ENCODE measurements around the gene MMP21. TPM values are rescaled to one million over a fixed set of nuclear protein-coding genes. Genes with fewer than 3 reads are reported as not detected.
A peak's percentile ranks its signal among the peaks of the same experiment; 100 is the strongest.

The MMP21 gene
- total RNA-seq, 2 donors from 2014 or later = 0.29 to 0.42 TPM

DNA sequence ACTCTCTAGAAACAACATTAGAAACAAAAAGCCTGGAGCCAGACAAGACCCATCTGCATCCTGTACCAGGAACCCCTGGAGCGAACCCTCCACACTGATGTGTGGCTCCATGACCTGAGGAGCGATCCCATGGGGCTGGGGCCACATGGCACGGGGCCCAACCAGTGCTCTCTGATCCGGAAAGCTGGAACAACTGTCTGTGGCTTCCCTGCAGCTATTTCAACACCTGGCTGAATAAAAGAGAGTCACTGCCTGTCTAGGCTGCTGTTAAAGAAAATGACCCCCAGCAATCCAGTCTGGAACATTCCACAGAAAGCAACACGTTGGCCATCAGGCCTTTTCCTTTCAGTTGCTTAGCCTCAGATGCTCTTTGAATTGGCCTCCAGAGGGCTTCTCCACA lies 26.5 kb upstream of the MMP21 start:
- peaks cover 4% of the 10 kb centered on the region for H3K4me1 Mint-ChIP-seq
- H3K4me3 Mint-ChIP-seq = no peak overlapping the region
- no peak overlapping the region for H3K27ac Mint-ChIP-seq
- no peak for DNase-seq
- peaks cover 3% of the 10 kb centered on the region for H3K36me3 Mint-ChIP-seq (ENCODE audit: low read depth)
- ATAC-seq = no peak
- no peaks in the 10 kb centered on the region for H3K9me3 ChIP-seq (ENCODE audit: control insufficient read depth, low read length, poor library complexity, severe bottlenecking)
- H3K27me3 Mint-ChIP-seq = no peaks in the 10 kb centered on the region

DNA sequence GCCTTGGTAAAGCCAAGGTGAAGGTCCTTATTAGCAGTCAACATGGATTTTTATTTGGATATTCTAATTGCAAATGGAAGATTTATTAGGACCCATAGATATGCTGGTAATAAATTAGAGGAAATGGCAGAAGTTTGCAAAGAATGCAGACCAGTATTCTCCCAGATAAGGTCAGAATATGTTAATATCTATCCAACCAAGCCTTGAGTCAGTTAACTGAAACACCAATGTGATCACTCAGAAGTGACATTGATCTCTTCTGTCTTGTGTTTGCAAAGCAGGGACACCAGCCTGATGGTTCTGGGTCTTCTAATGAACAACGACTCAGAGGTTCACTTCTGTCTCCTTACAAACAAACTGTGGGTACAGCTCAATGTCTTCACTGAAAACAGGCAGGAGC lies 26.0 kb upstream of the MMP21 start:
- ATAC-seq = no peak
- Mint-ChIP-seq H3K4me3 (no peak overlapping the region), H3K36me3 (ENCODE audit: low read depth) (peaks cover 2% of the 10 kb centered on the region), H3K27ac (no peak overlapping the region), H3K27me3 (no peaks in the 10 kb centered on the region), H3K4me1 (peaks cover 4% of the 10 kb centered on the region)
- no peaks in the 10 kb centered on the region for H3K9me3 ChIP-seq (ENCODE audit: control insufficient read depth, low read length, poor library complexity, severe bottlenecking)
- no peak for DNase-seq

DNA sequence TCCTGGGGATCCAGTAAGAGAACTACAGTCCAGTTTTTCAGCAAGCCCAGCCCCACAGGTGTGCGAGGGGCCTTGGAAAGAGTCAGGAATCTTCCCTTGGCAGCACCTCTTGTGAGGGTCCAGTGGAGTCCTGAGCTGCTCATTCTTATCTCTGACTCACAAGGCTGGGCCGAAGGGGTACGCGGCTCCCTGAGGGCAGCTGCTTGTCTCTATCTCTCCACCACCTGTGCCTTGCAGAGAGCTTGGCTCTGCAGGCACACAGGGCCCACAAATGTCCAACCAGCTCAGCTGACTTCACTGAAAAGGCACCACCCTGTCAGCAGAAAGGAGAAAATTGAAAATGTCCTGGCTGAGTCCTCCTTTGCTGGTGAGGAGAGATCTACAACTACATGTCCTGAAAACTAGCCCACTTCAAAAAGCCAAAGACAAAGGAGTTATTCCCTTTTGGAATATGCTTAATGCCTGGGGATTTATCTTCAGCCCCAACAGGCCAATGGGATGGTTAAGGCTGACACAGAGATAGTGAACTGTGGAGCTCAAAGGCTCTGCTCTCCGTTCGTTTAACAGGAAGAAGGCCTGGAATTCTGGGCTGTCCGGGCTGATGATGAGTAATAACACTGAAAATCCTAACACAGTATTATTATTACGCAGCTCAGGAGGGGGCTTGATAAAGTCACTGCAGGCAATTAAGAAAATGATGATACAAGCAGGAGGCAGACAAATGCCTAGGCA lies 24.0 kb upstream of the MMP21 start:
- H3K9me3 ChIP-seq (ENCODE audit: control insufficient read depth, low read length, poor library complexity, severe bottlenecking) = no peaks in the 10 kb centered on the region
- Mint-ChIP-seq H3K36me3 (ENCODE audit: low read depth) (peaks cover 5% of the 10 kb centered on the region), H3K27me3 (no peaks in the 10 kb centered on the region), H3K4me1 (peaks cover 4% of the 10 kb centered on the region), H3K4me3 (no peak overlapping the region), H3K27ac (peak overlapping the region; percentile 14)
- ATAC-seq (no peak), DNase-seq (no peak)

DNA sequence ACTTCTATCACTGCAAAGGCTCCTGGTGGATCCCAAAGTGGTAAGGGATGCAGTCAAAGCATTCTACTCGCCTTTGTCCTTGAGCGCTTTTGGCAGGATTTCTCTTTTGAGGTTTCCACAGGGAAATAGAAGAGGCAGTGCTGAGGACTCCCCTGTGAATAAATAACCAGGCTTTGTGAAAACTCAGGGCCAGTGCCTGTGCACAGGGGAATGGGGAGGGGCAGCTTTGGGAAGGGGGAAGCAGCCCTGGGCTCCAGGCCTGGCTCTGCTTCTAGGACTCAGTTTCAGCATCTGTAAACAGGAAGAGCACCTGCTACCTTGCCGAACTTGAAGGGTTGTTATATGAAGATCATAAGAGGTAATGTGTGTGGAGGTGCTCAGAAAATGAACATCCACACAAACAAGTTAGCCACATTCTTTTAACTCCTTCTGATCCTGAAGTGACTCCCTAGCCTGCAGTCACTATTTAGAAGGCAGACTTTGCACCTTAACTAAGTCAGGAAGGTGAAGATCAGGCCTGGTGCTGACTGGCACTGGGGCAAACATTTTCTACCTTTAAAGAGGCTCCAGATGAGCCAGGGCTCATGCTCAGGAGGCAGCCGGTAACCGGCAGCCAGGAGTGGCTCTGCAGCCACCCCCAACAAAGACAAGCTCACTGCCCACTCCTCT lies 22.5 kb upstream of the MMP21 start:
- H3K36me3 Mint-ChIP-seq (ENCODE audit: low read depth) = peaks cover 10% of the 10 kb centered on the region
- H3K9me3 ChIP-seq (ENCODE audit: control insufficient read depth, low read length, poor library complexity, severe bottlenecking) = no peaks in the 10 kb centered on the region
- H3K4me3 Mint-ChIP-seq = no peak overlapping the region
- H3K27ac Mint-ChIP-seq = peak overlapping the region; percentile 11
- peaks cover 4% of the 10 kb centered on the region for H3K4me1 Mint-ChIP-seq
- no peak for DNase-seq
- H3K27me3 Mint-ChIP-seq = no peaks in the 10 kb centered on the region
- no peak for ATAC-seq

DNA sequence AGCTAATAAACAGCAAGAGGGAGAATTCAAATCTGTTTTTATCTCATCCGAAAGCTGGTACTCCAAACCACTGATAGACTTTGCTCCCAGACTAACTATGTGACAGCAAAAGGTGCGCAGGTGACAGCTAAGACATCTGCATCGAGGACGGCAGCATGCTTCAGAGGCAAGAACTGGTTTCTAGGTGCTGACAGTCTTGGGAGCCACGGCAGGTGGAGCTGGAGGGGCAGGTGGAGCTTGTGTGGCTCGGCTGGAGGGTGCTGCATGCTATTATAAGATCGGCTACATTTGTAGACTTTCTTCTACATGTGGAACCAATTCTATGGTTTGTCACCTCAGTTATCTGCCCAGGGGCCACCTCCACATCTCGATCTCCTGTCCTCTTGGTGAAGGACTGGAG lies 21.8 kb upstream of the MMP21 start:
- no peak for ATAC-seq
- DNase-seq = no peak
- Mint-ChIP-seq H3K27me3 (no peaks in the 10 kb centered on the region), H3K36me3 (ENCODE audit: low read depth) (peaks cover 10% of the 10 kb centered on the region), H3K4me1 (peaks cover 4% of the 10 kb centered on the region), H3K27ac (no peak overlapping the region), H3K4me3 (no peak overlapping the region)
- H3K9me3 ChIP-seq (ENCODE audit: control insufficient read depth, low read length, poor library complexity, severe bottlenecking) = no peaks in the 10 kb centered on the region

DNA sequence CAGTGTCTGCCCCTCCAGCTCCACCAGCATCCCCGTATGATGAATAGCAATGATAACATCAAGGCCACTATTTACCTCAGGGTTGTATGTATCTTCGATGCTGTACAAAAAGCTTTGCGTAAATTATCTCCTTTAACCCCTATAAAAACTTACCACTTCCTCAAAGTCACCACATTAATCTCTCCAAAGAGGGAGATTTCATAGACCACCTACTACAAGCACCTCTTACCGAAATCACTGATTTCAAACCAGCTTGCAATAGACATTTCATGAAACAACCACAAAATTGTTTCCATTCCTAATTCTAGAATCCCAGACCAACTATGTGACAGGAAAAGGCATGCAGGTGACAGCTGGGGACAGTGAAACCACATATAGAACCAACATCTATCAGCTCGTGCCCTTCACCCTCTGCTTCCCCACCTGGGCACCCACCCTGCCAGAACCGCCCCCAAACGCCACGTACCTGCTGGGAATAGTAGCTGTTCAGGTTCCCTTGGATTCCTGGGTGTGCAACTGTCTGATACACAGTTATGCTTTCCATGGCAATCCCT lies 20.1 kb upstream of the MMP21 start:
- no peak for DNase-seq
- peaks cover 4% of the 10 kb centered on the region for H3K4me1 Mint-ChIP-seq
- ATAC-seq = no peak
- no peaks in the 10 kb centered on the region for H3K9me3 ChIP-seq (ENCODE audit: control insufficient read depth, low read length, poor library complexity, severe bottlenecking)
- peaks cover 12% of the 10 kb centered on the region for H3K36me3 Mint-ChIP-seq (ENCODE audit: low read depth)
- no peaks in the 10 kb centered on the region for H3K27me3 Mint-ChIP-seq
- no peak overlapping the region for H3K4me3 Mint-ChIP-seq
- peak overlapping the region; percentile 16 for H3K27ac Mint-ChIP-seq

DNA sequence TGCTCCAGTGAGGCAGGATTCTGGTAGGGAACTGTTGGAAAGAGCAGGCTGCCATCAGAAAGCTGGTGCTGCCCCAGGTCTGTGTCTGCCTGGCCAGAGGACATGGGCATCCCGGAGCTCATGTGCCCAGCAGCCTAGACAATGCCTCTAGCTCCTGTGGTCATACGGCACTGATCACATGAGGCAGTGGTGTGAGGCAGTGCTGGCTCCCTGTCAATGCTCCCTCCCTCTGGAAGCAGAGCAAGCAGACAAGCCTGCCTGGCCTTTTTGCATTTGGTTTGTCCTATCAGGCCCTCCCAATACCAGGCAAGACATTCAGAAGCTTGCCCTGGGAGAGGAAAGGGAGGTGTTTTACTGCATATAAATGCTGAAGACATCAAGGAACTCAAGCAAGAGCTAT lies 19.5 kb upstream of the MMP21 start:
- Mint-ChIP-seq H3K27me3 (no peaks in the 10 kb centered on the region), H3K4me3 (no peak overlapping the region), H3K27ac (no peak overlapping the region), H3K4me1 (peaks cover 3% of the 10 kb centered on the region), H3K36me3 (ENCODE audit: low read depth) (peaks cover 11% of the 10 kb centered on the region)
- no peaks in the 10 kb centered on the region for H3K9me3 ChIP-seq (ENCODE audit: control insufficient read depth, low read length, poor library complexity, severe bottlenecking)
- no peak for ATAC-seq
- DNase-seq = no peak

DNA sequence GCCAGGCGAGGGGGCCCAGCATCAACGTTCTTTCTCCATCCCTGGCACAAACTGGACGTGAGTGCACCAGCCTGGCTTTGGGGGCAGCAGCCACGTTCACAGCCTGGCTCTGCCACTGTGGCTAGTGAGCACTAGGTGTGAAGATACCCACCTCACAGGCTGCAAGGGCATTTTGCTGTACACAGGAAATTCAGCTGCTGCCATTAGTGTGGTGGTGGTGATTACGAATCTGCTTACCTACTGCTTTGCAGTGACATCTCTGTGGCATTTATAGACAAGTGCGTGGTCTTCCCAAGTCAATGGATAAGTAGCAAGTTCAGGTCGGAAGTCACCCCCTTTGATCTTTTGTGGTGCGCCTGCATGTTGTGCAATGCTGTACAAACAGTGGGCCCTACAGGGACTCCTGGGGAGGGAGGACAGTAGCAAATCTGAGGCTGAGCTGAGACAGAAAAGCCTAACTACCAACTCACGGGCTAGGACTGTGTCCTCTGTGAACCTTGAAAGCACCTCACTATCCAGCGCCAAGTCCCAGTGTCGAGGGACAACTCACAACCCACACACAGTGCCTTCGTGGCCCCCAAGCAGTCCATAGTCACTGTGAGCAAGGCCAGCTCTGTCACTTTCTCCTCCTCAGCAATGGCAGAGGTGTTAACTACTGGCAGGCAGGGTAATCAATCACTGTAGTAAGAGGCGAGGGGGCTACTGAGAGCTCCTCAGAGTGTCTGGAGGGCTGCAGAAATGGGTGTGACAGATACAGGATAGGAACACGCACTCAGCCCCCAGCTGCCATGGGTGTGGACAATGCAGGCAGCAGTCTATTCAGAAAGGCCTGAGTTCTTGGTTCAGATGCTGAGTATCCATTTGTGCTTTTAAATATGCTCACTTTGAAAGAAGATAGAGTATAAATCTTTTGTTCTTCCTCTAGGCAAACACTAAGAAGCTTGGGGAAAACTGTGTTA lies 17.0 kb upstream of the MMP21 start:
- DNase-seq (no peak), ATAC-seq (no peak)
- Mint-ChIP-seq H3K4me1 (peaks cover 15% of the 10 kb centered on the region), H3K4me3 (peak overlapping the region; percentile 36), H3K27ac (no peak overlapping the region), H3K27me3 (no peaks in the 10 kb centered on the region), H3K36me3 (ENCODE audit: low read depth) (peaks cover 12% of the 10 kb centered on the region)
- H3K9me3 ChIP-seq (ENCODE audit: control insufficient read depth, low read length, poor library complexity, severe bottlenecking) = no peaks in the 10 kb centered on the region

DNA sequence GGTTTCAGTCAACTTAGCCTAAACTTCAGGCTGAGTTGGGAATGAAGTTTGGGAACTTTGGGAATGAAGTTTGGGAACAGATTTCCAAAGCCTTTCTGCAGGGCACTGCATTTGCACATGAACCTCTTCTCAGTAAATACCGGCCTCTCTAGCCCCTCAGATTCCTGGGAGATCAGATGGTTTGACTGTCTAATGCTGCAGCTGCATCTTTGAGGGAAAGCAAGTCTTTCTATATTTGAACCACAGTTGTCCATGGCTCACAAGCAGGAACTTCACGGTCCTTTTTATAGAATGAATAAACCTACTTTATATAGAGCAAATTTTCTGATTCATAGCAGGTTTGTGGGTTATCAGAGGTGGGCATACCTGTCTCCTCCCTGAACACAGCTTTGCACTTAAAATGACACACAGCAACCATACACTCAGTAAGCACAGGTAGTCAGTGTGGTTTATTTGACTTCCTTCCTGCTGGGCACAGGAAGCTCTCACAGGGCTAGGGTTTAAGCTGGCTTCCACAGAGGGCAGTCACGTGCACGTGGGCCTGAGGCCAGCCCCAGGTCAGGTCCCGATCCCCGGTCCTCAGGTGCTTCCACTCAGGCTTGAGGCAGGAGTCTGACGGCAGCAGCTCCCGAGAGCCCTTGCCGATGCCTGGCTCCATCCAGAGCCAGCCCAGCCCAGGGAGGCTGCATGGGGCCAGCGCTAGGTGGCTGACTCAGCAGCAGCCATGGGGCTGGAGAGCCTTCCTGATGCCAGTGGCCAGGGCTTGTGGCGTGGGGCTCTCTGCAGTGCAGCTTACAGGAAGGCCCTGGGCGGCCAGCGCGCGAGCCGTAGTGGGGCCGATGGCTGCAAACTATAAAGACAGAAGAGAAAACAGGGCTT lies 12.8 kb upstream of the MMP21 start:
- DNase-seq = no peak
- Mint-ChIP-seq H3K36me3 (ENCODE audit: low read depth) (peaks cover 8% of the 10 kb centered on the region), H3K27ac (peak overlapping the region; percentile 86), H3K4me3 (no peak overlapping the region), H3K4me1 (peaks cover 19% of the 10 kb centered on the region), H3K27me3 (no peaks in the 10 kb centered on the region)
- H3K9me3 ChIP-seq (ENCODE audit: control insufficient read depth, low read length, poor library complexity, severe bottlenecking) = no peaks in the 10 kb centered on the region
- ATAC-seq = peak; percentile 41

DNA sequence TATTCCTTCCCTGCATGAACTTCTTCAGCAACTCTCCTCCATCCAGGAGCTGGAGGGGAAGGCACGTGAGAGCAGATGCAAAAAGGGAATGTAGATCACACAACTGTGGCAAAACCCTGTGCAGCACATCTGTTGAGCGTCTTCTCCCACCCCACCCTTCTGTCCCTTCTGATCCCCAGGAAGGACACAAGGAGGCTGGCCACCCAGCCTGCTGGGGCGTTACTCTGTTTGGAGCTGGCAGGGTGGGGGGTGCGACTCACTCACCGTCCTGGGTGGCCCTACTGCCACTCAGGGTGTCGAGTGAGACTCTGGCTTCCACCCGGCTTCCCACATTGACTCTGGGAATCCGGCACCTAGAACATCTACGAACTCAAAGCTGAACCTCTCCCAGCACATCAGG lies 10.2 kb upstream of the MMP21 start:
- no peaks in the 10 kb centered on the region for H3K9me3 ChIP-seq (ENCODE audit: control insufficient read depth, low read length, poor library complexity, severe bottlenecking)
- Mint-ChIP-seq H3K4me1 (peaks cover 19% of the 10 kb centered on the region), H3K27me3 (no peaks in the 10 kb centered on the region), H3K36me3 (ENCODE audit: low read depth) (peaks cover 8% of the 10 kb centered on the region), H3K27ac (no peak overlapping the region), H3K4me3 (no peak overlapping the region)
- DNase-seq = no peak
- no peak for ATAC-seq

DNA sequence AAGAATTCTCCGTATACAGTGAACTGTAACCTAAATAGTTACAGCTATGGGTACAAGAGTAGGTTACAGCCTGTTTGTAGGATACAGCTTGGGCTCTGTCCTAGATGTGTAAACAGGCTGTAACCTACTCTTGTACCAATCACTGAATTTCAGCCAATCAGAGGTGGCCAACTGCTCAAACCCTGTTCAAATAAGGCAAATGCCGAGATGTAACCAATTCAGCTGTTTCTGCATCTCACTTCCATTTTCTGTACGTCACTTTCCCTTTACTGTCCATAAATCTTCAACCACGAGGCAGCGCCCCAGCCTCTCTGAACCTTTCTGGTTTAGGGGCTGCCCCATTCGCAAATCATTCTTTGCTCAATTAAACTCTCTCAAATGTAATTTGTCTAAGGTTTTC lies 8.3 kb upstream of the MMP21 start:
- H3K4me1 Mint-ChIP-seq = peaks cover 15% of the 10 kb centered on the region
- no peak overlapping the region for H3K4me3 Mint-ChIP-seq
- ATAC-seq (no peak), DNase-seq (no peak)
- H3K9me3 ChIP-seq (ENCODE audit: control insufficient read depth, low read length, poor library complexity, severe bottlenecking) = no peaks in the 10 kb centered on the region
- no peaks in the 10 kb centered on the region for H3K27me3 Mint-ChIP-seq
- H3K27ac Mint-ChIP-seq = no peak overlapping the region
- H3K36me3 Mint-ChIP-seq (ENCODE audit: low read depth) = peaks cover 6% of the 10 kb centered on the region

DNA sequence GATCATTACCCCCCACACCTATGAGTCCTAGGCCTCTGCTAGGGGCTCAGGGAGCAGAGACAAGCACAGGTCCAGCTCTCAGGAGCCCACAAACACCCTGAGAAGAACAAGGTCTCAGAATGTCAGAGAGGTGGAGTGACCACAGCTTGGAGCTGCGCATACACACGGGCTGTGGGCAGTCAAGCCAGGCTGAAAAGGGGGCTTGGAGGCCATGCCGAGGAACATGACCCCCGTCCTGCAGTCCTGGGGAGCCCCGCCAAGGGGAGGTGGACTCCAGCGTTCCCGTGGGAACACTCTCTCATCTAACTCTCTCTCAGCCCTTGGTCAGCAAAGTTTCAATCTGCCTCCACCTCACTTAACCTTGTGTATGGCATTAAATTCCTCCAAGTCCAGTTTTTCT lies 7.8 kb upstream of the MMP21 start:
- Mint-ChIP-seq H3K4me1 (peaks cover 11% of the 10 kb centered on the region), H3K4me3 (no peak overlapping the region), H3K27me3 (peaks cover under 1% of the 10 kb centered on the region), H3K27ac (no peak overlapping the region), H3K36me3 (ENCODE audit: low read depth) (peaks cover 6% of the 10 kb centered on the region)
- ATAC-seq (no peak), DNase-seq (no peak)
- no peaks in the 10 kb centered on the region for H3K9me3 ChIP-seq (ENCODE audit: control insufficient read depth, low read length, poor library complexity, severe bottlenecking)
